NCI-H82 treated with DMSO at 0.1 percent for 48 hours (cell line): Measurements from ENCODE around the gene ISLR2.

Experiments
- DNase-seq: peaks from one replicate; lab custom pipeline; 2025; ENCODE audit not compliant: unreplicated experiment; lab: John Stamatoyannopoulos, UW

ISLR2 gene

DNA sequence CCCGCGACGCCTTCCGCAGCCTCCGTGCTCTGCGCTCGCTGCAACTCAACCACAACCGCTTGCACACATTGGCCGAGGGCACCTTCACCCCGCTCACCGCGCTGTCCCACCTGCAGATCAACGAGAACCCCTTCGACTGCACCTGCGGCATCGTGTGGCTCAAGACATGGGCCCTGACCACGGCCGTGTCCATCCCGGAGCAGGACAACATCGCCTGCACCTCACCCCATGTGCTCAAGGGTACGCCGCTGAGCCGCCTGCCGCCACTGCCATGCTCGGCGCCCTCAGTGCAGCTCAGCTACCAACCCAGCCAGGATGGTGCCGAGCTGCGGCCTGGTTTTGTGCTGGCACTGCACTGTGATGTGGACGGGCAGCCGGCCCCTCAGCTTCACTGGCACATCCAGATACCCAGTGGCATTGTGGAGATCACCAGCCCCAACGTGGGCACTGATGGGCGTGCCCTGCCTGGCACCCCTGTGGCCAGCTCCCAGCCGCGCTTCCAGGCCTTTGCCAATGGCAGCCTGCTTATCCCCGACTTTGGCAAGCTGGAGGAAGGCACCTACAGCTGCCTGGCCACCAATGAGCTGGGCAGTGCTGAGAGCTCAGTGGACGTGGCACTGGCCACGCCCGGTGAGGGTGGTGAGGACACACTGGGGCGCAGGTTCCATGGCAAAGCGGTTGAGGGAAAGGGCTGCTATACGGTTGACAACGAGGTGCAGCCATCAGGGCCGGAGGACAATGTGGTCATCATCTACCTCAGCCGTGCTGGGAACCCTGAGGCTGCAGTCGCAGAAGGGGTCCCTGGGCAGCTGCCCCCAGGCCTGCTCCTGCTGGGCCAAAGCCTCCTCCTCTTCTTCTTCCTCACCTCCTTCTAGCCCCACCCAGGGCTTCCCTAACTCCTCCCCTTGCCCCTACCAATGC, 45.1 kb downstream of the ISLR2 start:
- DNase-seq: no peak

DNA sequence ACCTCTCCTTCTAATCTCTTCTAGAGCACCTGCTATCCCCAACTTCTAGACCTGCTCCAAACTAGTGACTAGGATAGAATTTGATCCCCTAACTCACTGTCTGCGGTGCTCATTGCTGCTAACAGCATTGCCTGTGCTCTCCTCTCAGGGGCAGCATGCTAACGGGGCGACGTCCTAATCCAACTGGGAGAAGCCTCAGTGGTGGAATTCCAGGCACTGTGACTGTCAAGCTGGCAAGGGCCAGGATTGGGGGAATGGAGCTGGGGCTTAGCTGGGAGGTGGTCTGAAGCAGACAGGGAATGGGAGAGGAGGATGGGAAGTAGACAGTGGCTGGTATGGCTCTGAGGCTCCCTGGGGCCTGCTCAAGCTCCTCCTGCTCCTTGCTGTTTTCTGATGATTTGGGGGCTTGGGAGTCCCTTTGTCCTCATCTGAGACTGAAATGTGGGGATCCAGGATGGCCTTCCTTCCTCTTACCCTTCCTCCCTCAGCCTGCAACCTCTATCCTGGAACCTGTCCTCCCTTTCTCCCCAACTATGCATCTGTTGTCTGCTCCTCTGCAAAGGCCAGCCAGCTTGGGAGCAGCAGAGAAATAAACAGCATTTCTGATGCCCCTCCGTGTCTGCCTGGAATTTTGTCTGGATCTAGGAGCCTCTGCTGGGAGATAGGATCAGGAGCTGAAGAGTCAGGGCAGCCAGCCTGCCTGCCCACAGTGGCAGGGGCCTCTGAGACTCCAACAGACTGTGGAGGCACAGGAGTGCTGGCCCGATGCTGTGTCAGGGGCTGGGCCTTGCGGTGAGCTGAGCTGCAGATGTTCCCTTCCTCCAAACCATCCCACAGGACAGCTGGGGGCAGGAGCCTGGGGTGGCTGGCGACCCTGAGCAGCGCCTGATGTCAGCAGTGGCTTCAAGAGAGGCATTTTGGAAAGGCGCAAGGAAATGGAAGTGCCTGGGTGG, 46.2 kb downstream of the ISLR2 start:
- DNase-seq: no peak

DNA sequence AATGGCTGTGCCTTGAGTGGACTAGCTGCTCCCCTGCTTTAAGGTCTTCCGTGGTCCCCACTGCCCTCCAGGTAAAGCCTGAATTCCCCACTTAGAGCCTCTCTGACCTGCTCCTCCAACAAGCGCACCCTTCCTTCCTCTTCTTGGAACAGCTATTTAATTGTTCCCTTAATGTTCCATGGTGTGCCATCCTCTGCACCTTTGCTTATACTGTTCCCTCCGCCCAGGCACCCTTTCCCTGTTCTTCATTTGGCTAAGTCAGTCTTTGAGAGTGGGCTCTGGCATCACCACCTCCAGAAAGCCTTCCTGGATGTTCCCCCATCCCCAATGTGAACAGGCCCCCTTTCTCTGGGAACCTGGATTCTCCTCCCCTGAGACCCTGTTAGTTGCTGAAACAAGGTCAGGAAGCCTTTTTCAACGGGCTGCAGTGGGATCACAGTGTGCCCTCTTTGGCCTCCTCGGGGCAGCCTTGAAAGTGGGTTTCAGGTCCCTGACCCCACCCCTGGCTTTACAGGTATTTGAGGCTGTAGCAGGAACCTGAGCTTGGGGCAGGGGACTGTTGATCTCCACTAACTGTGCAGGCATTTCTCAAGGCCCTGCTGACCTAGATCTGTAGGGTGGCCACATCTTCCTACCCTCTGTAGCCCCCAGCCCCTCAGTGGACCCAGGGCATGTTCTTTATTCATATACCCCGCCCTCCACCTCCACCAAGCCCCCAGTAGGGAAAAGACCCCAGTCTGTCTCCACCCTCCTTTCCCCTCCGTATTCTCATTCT, 48.1 kb downstream of the ISLR2 start:
- no peak for DNase-seq

DNA sequence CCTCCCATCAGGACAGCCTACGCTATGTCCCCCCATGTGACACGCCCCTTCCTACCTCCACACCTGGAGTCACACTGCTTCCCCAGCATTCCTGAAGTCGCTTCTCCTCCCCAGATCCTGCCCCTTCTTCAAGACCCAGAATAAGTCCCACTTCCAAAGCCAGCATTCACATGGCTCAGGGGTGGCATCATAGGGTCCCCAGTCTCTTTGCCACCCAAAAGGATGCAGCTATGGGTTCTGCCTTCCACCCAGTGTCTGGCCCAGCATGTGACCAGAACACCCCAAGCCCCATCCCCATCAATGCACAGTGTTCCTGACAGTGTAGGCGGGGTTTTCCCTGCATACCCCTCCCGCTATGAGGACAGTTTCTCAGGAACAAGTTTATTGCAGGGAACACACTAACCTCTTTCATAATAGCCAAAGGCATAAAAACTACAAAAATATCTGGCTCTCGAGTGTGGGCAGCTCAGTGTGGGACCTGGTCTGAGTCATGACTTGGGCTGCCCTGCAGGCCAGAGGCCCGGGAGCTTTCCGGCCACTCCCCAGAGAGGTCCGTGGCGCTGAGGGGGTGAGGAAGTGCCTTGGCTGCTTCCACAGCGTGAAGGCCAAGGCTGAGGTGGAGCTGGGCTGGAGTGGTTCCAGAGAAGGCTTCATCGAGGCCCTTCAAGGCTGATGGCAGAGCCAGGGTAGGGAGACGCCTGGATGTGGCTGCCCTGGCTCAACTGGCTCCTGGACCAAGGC, 48.9 kb downstream of the ISLR2 start:
- DNase-seq: no peak

DNA sequence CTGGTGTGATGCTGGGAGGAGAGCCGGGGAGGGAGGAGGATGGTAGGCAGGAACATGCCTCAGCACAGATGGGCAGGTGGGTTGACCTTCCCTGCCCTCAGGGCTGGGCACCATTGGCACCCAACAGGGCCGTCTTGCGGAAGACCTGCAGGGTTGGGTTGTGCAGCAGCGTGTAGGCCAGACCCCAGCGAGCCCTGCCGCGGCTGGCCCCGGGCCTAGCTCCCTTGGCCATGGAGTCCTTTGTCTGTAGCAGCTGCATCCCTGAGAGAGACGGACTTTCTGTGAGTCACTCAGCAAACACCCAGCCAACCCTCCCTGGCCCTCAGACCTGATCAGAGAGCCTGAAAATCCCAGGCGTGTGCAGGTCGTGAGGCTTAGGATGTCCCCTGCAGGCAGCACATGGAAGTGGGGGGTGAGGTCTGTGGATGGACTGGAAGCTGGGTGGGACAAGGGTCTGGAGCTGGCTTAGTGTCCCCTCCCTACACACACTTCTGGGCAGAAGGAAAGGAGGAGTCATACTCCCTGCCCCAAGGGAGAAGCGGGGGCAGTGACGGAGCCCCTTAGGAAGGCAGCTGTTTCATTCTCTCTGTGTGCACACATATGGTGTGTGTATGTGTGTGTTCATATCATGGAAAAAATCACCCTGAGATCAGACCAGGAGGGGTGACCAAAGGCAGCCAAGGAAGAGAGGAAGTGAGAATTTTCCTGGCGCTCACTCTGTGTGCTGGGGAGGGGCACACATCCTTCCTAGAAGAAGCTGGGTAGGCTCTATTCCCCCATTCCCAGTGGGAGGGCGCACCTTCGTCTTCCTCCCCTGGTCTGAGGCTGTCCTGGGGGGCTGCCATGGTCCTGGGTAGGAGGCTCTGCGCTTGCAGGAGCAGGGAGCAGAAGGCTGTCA, 49.8 kb downstream of the ISLR2 start:
- DNase-seq: no peak

DNA sequence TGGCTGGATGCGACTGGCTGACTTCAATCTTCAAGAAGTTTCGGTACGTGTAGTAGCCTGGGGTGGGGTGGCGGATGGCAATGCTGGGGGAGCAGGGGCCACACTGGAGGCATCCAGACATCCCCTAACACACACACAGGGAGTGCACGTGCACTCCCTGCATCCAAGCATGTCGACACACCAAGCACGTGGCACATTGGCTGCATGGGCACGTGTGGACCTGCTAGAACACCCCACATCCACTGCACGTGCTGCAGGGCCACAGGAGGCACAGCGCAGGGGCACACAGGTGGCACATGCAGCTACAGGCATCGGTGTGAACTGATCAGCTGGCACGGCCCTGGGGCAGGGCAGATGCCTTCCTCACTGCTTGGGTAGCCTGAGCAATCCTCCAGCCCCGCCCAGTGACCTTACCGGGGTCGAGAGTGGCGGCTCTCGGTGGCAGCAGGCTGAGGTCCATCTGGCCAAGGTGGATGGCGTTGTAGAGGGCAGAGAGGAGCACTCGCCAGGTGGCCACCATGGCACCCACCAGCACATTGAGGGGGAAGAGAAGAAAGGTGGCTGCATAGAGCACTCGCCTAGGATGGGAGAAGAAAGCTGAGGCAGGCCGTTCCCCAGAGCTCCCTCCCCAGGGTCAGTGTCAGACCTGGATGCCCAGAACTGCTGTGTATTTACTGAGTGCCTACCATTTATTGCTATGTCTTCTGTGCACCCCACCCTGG, 50.7 kb downstream of the ISLR2 start:
- no peak for DNase-seq

DNA sequence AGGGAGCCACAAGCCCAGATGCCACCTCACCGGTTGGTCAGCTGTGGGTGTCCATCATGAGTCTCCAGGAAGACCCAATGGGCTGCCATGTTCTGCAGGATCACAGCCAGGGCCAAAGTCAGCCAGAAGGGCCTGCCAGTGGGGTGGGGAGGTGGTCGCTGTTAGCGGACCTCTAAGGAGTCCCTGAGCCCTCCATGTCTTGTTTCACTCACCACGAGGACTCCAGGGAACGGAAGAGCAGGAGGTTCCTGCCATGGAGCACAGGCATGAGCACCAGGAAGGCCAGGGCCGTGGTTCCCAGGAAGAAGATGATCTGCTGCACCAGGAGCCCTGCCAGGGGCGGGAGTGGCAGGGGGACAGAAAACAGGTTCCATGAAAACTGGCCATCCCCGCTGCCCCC, 51.7 kb downstream of the ISLR2 start:
- no peak for DNase-seq

DNA sequence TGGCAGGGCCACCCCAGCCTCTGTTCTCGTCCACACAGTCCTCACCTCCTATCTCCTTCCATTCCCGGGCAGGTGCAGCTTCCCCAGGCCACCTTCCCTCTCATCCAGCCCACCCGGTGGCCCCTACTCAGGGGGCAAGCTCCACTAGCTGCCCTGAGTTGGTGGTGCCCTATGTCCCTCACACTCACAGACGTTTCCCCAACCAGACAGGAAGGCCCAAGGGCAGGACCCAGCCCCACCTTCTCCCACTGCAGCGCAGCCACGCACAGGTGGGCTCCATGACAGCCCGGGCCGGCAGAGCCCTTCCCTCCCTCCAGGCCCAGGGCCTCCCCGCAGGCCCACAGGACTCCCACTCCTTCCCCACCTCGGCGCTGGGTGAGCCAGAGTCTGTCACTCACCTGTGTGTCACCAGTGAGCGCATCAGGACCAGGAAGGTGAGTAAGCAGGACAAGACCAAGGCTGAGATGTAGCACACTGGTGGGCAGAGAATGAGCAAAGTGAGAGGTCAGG, 54.3 kb downstream of the ISLR2 start:
- no peak for DNase-seq

DNA sequence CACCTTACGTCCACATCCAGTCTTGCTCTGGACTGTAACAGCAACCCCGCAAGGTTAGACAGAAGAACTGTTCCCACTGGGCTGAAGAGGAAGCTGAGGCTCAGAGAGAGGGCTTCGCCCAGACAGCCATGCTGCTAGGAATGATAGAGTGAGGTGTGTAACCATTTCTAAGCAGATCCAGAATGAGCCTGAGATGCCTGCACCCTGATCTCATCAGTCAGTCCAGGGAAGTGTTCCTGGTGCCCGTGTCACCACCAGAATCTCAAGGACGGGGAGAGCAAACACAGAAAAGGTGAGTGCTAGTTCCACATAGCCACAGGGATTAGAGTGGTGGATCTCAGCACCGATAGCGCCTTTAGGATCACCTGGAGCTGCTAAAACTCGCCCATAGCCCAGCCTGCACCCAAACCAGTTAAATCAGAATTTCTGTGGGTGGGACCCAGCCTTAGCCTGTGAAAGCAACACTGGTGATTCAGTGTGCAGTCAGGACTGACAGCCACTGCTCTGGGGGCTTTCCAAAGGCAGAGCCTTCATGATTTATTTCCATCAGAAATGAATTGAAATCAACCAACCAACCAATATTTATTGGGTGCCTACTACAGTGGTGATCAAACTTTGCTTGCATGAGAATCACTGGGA, 55.4 kb downstream of the ISLR2 start:
- no peak for DNase-seq
